GM20431 (cell line): ENCODE results near the gene MRPS25.

ENCODE experiments used
- in situ Hi-C: fragments of 300-500 bp; cut with MseI, MboI; formaldehyde crosslinking; loops from one replicate; pipeline ENCODE4 v1.15.0; 2020; ENCODE audit warnings: low sequenced_read_pairs; ENCODE audit not compliant: unreplicated experiment

MRPS25 gene

GRCh38 chr3:15086699-15087098 lies 21.6 kb upstream of the MRPS25 start:
- in situ Hi-C loops = no loop called here

- in situ Hi-C loops = no loop called here
These were observed 21.1 kb upstream of the MRPS25 start for GRCh38 chr3:15086263-15086662.

- in situ Hi-C loops = no loop called here
These were observed 18.1 kb upstream of the MRPS25 start for GRCh38 chr3:15083252-15083651.

- in situ Hi-C loops = no loop called here
These were observed 17.0 kb upstream of the MRPS25 start for GRCh38 chr3:15081960-15082664.

- in situ Hi-C loops = no loop called here
These were observed 14.0 kb upstream of the MRPS25 start for GRCh38 chr3:15079091-15079490.

GRCh38 chr3:15074500-15074899 lies 9.4 kb upstream of the MRPS25 start:
- in situ Hi-C loops = no loop called here

GRCh38 chr3:15071699-15072098 lies 6.6 kb upstream of the MRPS25 start:
- in situ Hi-C loops = no loop called here

- in situ Hi-C loops = no loop called here
These were observed 4.3 kb upstream of the MRPS25 start for GRCh38 chr3:15069441-15069840.

GRCh38 chr3:15066467-15066866 lies 1.4 kb upstream of the MRPS25 start:
- in situ Hi-C loops = no loop called here

GRCh38 chr3:15065550-15066007 lies 464 bp upstream of the MRPS25 start:
- in situ Hi-C loops = no loop called here

GRCh38 chr3:15064299-15064834 lies 748 bp downstream of the MRPS25 start:
- in situ Hi-C loops = no loop called here

GRCh38 chr3:15063656-15064286 lies 1.3 kb downstream of the MRPS25 start:
- in situ Hi-C loops = no loop called here

- in situ Hi-C loops = no loop called here
These were observed 1.9 kb downstream of the MRPS25 start for GRCh38 chr3:15063238-15063637.

- in situ Hi-C loops = no loop called here
These were observed 5.1 kb downstream of the MRPS25 start for GRCh38 chr3:15060029-15060428.

GRCh38 chr3:15056676-15057404 lies 8.3 kb downstream of the MRPS25 start:
- in situ Hi-C loops = no loop called here

GRCh38 chr3:15055019-15055557 lies 10.0 kb downstream of the MRPS25 start:
- in situ Hi-C loops = no loop called here

GRCh38 chr3:15053541-15053940 lies 11.6 kb downstream of the MRPS25 start:
- in situ Hi-C loops = no loop called here

GRCh38 chr3:15052335-15053242 lies 12.5 kb downstream of the MRPS25 start:
- in situ Hi-C loops = no loop called here

GRCh38 chr3:15051531-15051930 lies 13.6 kb downstream of the MRPS25 start:
- in situ Hi-C loops = no loop called here
